Measurements from ENCODE around the gene ARHGEF17.

GRCh38 chr11:73403541-73403940, 95.5 kb downstream of the ARHGEF17 start:
- no peak for TF ChIP-seq CTCF (IDR thresholded peaks at IDR 0.05; ENCODE audit: low read depth, low read length, poor library complexity, severe bottlenecking)
- no peak for TF ChIP-seq EZH2phosphoT487 (IDR thresholded peaks at IDR 0.05; ENCODE audit: borderline replicate concordance, low read length)
